HFFc6 (cell line): ENCODE measurements around the gene TNPO2. TPM values are rescaled to one million over a fixed set of nuclear protein-coding genes. Genes with fewer than 3 reads are reported as not detected.

Experiments used
- DNase-seq: peaks from one replicate; pipeline ENCODE4 v3.0.0-alpha.2; 2018
- H3K27ac Mint-ChIP-seq: 2 replicates; pipeline ENCODE4 v1.8.0; 2020; ENCODE audit warnings: mild to moderate bottlenecking, mixed read lengths
- H3K27me3 Mint-ChIP-seq: 2 replicates; pipeline ENCODE4 v1.8.0; 2021; ENCODE audit warnings: mild to moderate bottlenecking, moderate library complexity, mixed read lengths; ENCODE audit not compliant: insufficient read depth
- H3K36me3 Mint-ChIP-seq: 2 replicates; pipeline ENCODE4 v1.8.0; 2021; ENCODE audit warnings: low read depth, mixed read lengths
- H3K4me1 Mint-ChIP-seq: 2 replicates; pipeline ENCODE4 v1.8.0; 2020; ENCODE audit warnings: low read depth, mixed read lengths
- H3K4me3 Mint-ChIP-seq: 2 replicates; pipeline ENCODE4 v1.8.0; 2020; ENCODE audit warnings: mild to moderate bottlenecking, moderate library complexity, mixed read lengths
- H3K9me3 Mint-ChIP-seq: 2 replicates; pipeline ENCODE4 v1.8.0; 2020; ENCODE audit warnings: mild to moderate bottlenecking, mixed read lengths
- total RNA-seq, 6 experiments: library from RNA; stranded (reverse); fragmentation: NEBNext Ultra II Directional; extraction: Animal tissue kit (Norgen Biotek cat#: 25700); gene quantifications; 2 replicates in 1 of 6; 3 replicates in 5 of 6; pipeline ENCODE4 v1.2.3, GENCODE V29; 2021
- TF ChIP-seq, protein P1 (sequence below): fragments of 200-600 bp; sonication (generic); IDR thresholded peaks from 2 replicates; pipeline ENCODE4 v1.5.0; 2021; ENCODE audit warnings: antibody characterized with exemption, mild to moderate bottlenecking

Gene TNPO2
- total RNA-seq, 6 experiments from 2014 or later, result 56.8 to 78.7 (median 66.0) TPM

DNA sequence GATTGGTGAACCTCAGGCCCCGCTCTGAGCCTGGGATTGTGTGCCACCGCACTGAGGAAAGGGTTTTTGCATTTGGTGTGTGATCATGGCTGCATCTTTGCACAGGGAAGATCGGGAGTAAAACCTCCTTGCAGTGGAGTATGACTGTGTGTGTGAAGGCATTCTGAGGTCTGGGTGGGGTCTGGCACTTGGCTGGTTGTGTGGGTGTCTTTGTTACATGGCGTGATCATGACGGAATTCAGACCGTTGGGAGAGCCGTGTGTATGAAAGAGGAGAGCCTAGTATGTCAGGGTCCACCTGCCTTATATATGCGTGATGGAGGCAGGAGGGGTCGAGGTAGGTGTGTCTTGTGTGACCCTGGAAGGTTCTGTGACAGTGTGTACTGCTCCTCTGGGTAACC is 27.1 kb upstream of the TNPO2 start:
- Mint-ChIP-seq H3K27me3 (peaks cover 11% of the 10 kb centered on the region), H3K4me3 (no peak overlapping the region), H3K27ac (no peak overlapping the region), H3K36me3 (peaks cover 12% of the 10 kb centered on the region), H3K4me1 (no peaks in the 10 kb centered on the region), H3K9me3 (no peaks in the 10 kb centered on the region)
- no peak for DNase-seq
- TF ChIP-seq, protein P1, sequence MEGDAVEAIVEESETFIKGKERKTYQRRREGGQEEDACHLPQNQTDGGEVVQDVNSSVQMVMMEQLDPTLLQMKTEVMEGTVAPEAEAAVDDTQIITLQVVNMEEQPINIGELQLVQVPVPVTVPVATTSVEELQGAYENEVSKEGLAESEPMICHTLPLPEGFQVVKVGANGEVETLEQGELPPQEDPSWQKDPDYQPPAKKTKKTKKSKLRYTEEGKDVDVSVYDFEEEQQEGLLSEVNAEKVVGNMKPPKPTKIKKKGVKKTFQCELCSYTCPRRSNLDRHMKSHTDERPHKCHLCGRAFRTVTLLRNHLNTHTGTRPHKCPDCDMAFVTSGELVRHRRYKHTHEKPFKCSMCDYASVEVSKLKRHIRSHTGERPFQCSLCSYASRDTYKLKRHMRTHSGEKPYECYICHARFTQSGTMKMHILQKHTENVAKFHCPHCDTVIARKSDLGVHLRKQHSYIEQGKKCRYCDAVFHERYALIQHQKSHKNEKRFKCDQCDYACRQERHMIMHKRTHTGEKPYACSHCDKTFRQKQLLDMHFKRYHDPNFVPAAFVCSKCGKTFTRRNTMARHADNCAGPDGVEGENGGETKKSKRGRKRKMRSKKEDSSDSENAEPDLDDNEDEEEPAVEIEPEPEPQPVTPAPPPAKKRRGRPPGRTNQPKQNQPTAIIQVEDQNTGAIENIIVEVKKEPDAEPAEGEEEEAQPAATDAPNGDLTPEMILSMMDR, result no peak

DNA sequence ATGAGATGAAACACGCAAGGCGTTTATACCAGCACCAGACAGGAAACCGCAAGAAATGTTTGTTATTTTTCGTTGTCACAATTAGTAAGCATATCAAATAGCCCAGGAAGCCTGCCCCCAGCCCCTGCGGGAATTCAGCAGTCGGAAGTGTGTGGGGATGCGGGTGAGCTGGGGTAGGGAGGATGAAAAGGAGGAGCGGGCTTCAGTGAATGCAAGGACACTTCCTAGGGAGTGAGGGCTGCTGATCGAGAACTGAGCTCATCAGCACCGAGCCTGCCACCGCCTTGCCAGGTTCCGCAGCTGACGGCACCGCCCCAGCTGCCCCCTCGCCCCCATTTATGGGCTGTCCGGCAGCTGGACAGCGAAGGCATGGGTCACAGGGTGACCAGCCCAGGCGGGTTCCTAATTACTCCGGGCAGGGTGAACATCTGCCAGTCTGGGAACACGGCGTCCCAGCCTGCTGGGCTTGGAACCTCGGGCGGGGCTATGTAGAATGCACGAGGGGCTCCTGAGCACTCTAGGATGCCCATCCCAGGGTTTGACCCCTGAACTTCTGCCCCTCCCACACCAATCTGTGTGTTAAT is 26.3 kb upstream of the TNPO2 start:
- Mint-ChIP-seq H3K27me3 (peaks cover 11% of the 10 kb centered on the region), H3K27ac (no peak overlapping the region), H3K9me3 (no peaks in the 10 kb centered on the region), H3K4me3 (no peak overlapping the region), H3K36me3 (peaks cover 17% of the 10 kb centered on the region), H3K4me1 (no peaks in the 10 kb centered on the region)
- TF ChIP-seq, protein P1, result no peak
- DNase-seq, result peak; percentile 6

DNA sequence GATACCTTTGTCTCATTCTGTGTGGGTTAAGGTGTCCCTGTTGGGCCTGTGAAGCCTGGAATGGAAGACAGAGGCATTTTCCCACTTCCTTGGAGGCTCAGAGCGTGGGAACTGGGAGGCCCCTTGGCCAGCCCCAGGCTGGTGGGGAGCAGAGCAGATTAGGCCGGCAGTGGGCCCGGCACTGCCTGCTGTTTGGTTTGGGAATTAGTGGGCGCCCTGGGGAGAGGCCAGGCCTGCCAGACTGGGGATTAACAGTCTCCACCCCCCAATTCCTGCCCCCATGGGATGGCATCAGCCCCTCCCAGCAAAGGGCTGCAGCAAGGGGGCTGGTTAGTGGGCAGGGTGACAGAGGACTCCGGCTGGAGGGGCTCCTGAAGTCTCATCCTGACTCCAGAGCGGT is 24.8 kb upstream of the TNPO2 start:
- DNase-seq, result no peak
- Mint-ChIP-seq H3K4me3 (no peak overlapping the region), H3K27me3 (peaks cover 11% of the 10 kb centered on the region), H3K27ac (no peak overlapping the region), H3K9me3 (no peaks in the 10 kb centered on the region), H3K4me1 (no peaks in the 10 kb centered on the region), H3K36me3 (peaks cover 24% of the 10 kb centered on the region)
- TF ChIP-seq, protein P1, result no peak

DNA sequence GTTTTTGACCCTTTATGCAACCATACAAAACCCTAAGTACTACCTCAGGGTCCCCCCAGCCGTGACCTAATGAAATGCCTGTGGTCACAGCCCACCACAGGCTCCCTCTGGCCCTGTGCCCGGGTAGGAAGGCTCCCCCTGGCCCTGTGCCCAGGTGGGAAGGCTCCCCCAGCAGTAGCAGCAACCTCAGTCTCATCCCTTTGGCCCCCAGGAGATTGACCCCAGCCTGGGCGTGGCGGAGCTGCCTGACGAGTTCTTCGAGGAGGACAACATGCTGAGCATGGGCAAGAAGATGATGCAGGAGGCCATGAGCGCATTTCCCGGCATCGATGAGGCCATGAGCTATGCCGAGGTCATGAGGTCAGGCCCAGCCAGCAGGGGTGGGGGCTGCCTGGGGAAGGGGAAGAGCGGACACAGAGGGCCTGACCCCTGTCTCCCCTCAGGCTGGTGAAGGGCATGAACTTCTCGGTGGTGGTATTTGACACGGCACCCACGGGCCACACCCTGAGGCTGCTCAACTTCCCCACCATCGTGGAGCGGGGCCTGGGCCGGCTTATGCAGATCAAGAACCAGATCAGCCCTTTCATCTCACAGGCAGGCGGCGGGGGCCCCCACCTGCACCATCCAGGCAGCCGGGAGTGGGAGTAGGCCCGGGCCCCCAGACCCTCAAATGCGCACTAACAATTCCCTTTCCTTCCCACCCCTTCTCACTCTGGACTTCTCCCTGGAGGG is 21.6 kb upstream of the TNPO2 start:
- Mint-ChIP-seq H3K4me3 (no peak overlapping the region), H3K27me3 (peaks cover 2% of the 10 kb centered on the region), H3K27ac (no peak overlapping the region), H3K4me1 (no peaks in the 10 kb centered on the region), H3K9me3 (no peaks in the 10 kb centered on the region), H3K36me3 (peaks cover 31% of the 10 kb centered on the region)
- TF ChIP-seq, protein P1, result no peak
- DNase-seq, result no peak

DNA sequence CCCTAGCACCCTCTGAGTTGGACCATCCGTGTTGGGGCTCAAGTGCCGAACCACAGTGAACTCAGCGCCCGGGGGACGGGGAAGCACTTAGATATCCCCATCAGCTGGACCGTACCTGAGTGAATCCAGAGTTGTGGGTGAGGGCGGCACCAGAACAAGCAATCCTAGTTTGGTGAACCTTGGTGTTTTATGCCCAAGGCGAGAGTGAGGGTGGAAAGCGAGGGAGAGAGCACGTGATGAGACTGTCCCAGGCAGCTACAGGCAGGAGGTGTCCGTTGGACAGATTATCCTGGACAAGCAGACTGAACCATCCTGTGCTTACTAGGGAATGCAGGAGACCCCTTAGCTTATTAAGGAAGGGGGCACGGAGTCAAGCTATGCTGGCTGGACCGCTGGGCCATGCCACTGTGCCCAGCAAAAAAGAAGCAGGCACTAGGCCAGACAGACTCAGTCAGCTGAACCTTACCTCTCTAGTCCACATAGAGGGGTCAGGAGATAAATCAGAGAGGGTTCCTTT is 14.2 kb upstream of the TNPO2 start:
- H3K27me3 Mint-ChIP-seq, result peaks cover 4% of the 10 kb centered on the region
- H3K36me3 Mint-ChIP-seq, result peaks cover 18% of the 10 kb centered on the region
- no peaks in the 10 kb centered on the region for H3K9me3 Mint-ChIP-seq
- H3K4me1 Mint-ChIP-seq, result peaks cover 31% of the 10 kb centered on the region
- H3K4me3 Mint-ChIP-seq, result peak overlapping the region; percentile 100
- TF ChIP-seq, protein P1, result no peak
- H3K27ac Mint-ChIP-seq, result peak overlapping the region; percentile 94
- DNase-seq, result no peak
